Vagina (tissue), 2 donors: Measurements from ENCODE around the gene DCANP1. TPM values are rescaled to one million over a fixed set of nuclear protein-coding genes. Genes with fewer than 3 reads are reported as not detected.

Experiments
- DNase-seq, 2 donors: peaks; one replicate each; pipeline ENCODE4 v3.0.0-alpha.2; 2017; ENCODE audit errors: extremely low spot score in 2 of 2
- H3K27ac ChIP-seq: fragments of 200-600 bp; sonication (generic); one replicate; pipeline ENCODE4 v1.5.1; 2019
- H3K27me3 ChIP-seq: fragments of 200-600 bp; sonication (generic); one replicate; pipeline ENCODE4 v1.5.1; 2019
- H3K36me3 ChIP-seq, 2 donors: fragments of 200-600 bp; sonication (generic); one replicate each; pipeline ENCODE4 v1.5.1; 2017 to 2019
- H3K4me1 ChIP-seq: fragments of 200-600 bp; sonication (generic); one replicate; pipeline ENCODE4 v1.5.1; 2019
- H3K4me3 ChIP-seq, 2 donors: fragments of 200-600 bp; sonication (generic); 1 replicate in 1 of 2; 2 replicates in 1 of 2; pipeline ENCODE4 v1.5.1; 2016 to 2019
- H3K9me3 ChIP-seq: fragments of 200-600 bp; sonication (generic); one replicate; pipeline ENCODE4 v1.5.1; 2019
- POLR2A ChIP-seq, 2 donors: fragments of 450-650 bp; IDR thresholded peaks; one replicate each; pipeline ENCODE4 v1.6.1; 2017; ENCODE audit warnings: antibody characterized with exemption in 2 of 2, mild to moderate bottlenecking in 2 of 2, moderate library complexity in 2 of 2
- POLR2AphosphoS5 ChIP-seq, 2 donors: sonication (generic); formaldehyde crosslinking; IDR thresholded peaks; one replicate each; pipeline ENCODE4 v1.9.0; 2017; ENCODE audit warnings: antibody characterized with exemption in 2 of 2, mild to moderate bottlenecking in 2 of 2, low read depth in 1 of 2; ENCODE audit not compliant: insufficient read depth in 1 of 2
- intact Hi-C: fragments of 100-400 bp; cut with DNase I; formaldehyde crosslinking; loops from one replicate; pipeline ENCODE4 v1.15.1; 2023
- total RNA-seq: library from RNA; depleted of rRNA; stranded (reverse); fragments of >200 nt; gene quantifications from one replicate; pipeline ENCODE4 v1.2.3, GENCODE V29; 2016
- TF ChIP-seq, protein P1 (sequence below), 3 experiments: fragments of 450-650 bp in 2 of 3; fragments of 200-600 bp in 1 of 3; sonication (generic) in 1 of 3; IDR thresholded peaks; one replicate each; pipeline ENCODE4 v1.5.1; 2017 to 2019; ENCODE audit warnings: antibody characterized with exemption in 3 of 3, mild to moderate bottlenecking in 2 of 3, moderate library complexity in 2 of 3

DCANP1 gene
- total RNA-seq, 1 donor from 2014 or later, result not detected

DNA sequence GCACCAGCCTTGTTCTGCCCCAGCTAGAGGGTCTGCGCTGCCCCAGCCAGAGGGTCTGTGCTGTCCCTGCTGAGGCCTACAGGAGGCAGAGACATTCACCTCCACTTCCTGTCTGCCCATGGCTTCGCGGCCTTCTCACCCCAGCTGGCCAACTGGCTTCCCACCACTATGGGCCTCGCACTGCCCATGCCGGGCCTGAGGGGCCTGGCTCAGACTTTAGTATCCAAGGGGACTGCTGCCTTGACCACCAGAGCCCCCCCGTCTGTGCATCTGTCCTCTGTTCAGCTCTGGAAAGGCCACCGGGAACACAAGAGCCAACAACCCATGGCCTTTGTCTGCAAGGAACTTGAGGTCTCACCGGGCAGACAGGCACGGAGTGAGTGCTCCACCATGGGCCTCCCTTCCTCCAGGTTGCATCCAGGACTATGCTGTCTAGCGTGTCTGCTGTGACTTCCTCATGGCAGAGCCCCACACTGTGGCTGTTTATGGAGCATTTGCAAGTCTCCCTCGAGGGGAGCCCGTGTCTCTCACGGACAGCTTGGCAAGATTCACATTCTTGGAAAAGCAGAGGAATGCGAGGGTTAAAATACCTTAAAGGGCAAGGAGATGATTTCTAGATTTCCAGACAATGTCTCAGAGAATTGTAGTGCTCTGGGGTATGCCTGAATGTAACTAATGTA is 1.7 kb downstream of the DCANP1 start:
- DNase-seq, result no peak
- no peaks in the 10 kb centered on the region for H3K36me3 ChIP-seq
- no peak overlapping the region for H3K27ac ChIP-seq
- H3K4me1 ChIP-seq, result no peaks in the 10 kb centered on the region
- no peaks in the 10 kb centered on the region for H3K27me3 ChIP-seq
- TF ChIP-seq, protein P1, sequence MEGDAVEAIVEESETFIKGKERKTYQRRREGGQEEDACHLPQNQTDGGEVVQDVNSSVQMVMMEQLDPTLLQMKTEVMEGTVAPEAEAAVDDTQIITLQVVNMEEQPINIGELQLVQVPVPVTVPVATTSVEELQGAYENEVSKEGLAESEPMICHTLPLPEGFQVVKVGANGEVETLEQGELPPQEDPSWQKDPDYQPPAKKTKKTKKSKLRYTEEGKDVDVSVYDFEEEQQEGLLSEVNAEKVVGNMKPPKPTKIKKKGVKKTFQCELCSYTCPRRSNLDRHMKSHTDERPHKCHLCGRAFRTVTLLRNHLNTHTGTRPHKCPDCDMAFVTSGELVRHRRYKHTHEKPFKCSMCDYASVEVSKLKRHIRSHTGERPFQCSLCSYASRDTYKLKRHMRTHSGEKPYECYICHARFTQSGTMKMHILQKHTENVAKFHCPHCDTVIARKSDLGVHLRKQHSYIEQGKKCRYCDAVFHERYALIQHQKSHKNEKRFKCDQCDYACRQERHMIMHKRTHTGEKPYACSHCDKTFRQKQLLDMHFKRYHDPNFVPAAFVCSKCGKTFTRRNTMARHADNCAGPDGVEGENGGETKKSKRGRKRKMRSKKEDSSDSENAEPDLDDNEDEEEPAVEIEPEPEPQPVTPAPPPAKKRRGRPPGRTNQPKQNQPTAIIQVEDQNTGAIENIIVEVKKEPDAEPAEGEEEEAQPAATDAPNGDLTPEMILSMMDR (IDR thresholded peaks at IDR 0.05), result no peak
- TF ChIP-seq POLR2A (IDR thresholded peaks at IDR 0.05) (no peak), POLR2AphosphoS5 (IDR thresholded peaks at IDR 0.05; ENCODE audit: insufficient read depth in 1 of 2, low read depth in 1 of 2) (no peak)
- intact Hi-C loops, result no loop called here
- H3K9me3 ChIP-seq, result no peaks in the 10 kb centered on the region
- H3K4me3 ChIP-seq, result no peak overlapping the region

DNA sequence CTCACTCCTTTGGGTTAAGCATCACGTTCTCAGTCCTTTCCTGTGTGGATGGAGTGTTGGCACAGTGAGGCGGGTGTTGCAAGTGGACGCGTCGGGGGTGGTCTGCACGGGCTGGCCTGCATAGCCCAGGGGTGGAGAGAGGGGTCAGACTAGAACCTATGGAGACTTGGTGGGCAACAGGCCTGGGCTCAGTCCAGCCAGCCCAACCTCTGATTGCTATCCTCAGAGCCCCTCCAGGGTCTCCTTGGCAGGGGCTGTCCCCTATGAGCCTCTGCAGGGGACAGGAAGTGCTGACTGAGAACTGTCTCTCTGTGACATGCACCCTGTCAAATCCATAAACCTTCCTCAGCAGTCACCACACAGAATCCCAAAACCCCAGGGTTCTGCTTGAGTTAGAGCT is 2.3 kb downstream of the DCANP1 start:
- Histone ChIP-seq H3K27me3 (no peaks in the 10 kb centered on the region), H3K9me3 (no peaks in the 10 kb centered on the region), H3K4me3 (no peak overlapping the region), H3K4me1 (no peaks in the 10 kb centered on the region), H3K36me3 (no peaks in the 10 kb centered on the region), H3K27ac (no peak overlapping the region)
- intact Hi-C loops, result no loop called here
- TF ChIP-seq POLR2A (IDR thresholded peaks at IDR 0.05), result no peak
- TF ChIP-seq, protein P1 (IDR thresholded peaks at IDR 0.05), result no peak
- no peak for TF ChIP-seq POLR2AphosphoS5 (IDR thresholded peaks at IDR 0.05; ENCODE audit: insufficient read depth in 1 of 2, low read depth in 1 of 2)
- no peak for DNase-seq

DNA sequence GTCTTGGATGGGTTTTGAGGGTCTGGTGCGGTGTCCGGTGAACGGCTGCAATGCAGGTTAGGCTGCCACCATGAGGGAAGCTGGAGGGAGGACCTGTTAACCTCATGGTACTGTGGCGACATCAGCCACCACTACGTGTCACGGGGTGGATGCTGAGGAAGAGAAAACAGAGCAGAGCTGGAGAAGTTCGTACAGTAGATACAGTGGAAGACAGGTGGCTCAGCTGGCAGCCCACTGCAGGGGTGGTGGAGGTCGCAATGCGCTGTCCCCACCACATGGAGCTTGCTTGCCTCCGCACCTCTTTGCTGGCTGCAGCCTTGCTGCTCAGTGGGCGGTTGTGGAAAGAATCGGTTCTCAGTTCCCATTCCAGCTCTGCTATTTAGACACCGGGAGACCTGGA is 2.8 kb downstream of the DCANP1 start:
- no peaks in the 10 kb centered on the region for H3K36me3 ChIP-seq
- H3K4me3 ChIP-seq, result no peak overlapping the region
- H3K9me3 ChIP-seq, result no peaks in the 10 kb centered on the region
- intact Hi-C loops, result no loop called here
- TF ChIP-seq, protein P1 (IDR thresholded peaks at IDR 0.05), result no peak
- TF ChIP-seq POLR2AphosphoS5 (IDR thresholded peaks at IDR 0.05; ENCODE audit: insufficient read depth in 1 of 2, low read depth in 1 of 2) (no peak), POLR2A (IDR thresholded peaks at IDR 0.05) (no peak)
- H3K27me3 ChIP-seq, result no peaks in the 10 kb centered on the region
- no peaks in the 10 kb centered on the region for H3K4me1 ChIP-seq
- H3K27ac ChIP-seq, result no peak overlapping the region
- DNase-seq, result no peak

DNA sequence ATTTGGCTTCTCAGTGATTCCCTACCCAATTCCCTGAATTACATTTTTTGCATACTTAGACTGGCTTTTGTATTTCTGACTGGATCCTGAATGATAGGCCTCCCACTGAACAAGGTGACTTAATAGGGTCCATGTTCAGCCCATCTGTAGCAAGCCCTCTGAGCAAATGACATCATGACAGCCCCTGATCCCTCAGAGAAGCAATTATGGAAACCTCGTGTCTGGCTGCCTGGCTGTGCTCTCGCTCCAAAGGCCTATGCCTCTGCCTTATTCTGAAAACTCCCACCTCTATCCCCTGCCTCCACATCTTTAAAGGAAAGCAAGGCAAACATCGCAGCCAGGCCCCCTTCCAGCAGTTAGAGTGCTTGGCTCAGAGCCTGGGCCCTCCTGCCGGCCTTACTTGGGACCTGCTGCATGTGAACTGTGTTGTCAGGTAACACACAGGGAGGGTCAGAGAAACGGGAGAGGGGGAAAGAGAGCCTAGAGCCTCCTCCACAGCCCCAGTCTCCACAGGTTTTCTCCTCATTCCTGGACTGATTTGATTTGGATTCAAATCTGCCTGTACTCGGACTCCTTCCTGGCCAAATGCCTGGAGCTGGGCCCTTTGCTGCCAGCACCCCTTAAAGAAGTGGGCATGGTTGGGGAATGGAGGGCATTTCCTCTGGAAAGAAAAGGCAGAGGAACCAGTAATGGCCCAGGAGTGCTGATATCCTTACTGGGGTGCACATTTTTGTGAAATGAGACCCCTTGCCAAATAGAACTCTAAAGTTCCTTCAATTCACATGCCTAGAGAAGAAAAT is 3.8 kb downstream of the DCANP1 start:
- H3K36me3 ChIP-seq, result no peaks in the 10 kb centered on the region
- no peaks in the 10 kb centered on the region for H3K9me3 ChIP-seq
- no peak overlapping the region for H3K4me3 ChIP-seq
- H3K4me1 ChIP-seq, result no peaks in the 10 kb centered on the region
- intact Hi-C loops, result no loop called here
- no peak overlapping the region for H3K27ac ChIP-seq
- no peak for TF ChIP-seq POLR2A (IDR thresholded peaks at IDR 0.05)
- TF ChIP-seq POLR2AphosphoS5 (IDR thresholded peaks at IDR 0.05; ENCODE audit: insufficient read depth in 1 of 2, low read depth in 1 of 2), result no peak
- TF ChIP-seq, protein P1 (IDR thresholded peaks at IDR 0.05), result no peak
- peak in 1 of 2 donors; percentile 40 for DNase-seq
- H3K27me3 ChIP-seq, result no peaks in the 10 kb centered on the region
